Kidney (tissue), 14 donors: ENCODE data around the gene TYW3. TPM values are rescaled to one million over a fixed set of nuclear protein-coding genes. Genes with fewer than 3 reads are reported as not detected.

ENCODE experiments used
- DNase-seq, 5 donors: peaks; one replicate each; pipeline ENCODE4 v3.0.0-alpha.2; 2013 to 2020
- FAIRE-seq: peaks from 2 replicates; lab custom pipeline; 2012; peaks lifted over from hg19 to GRCh38; lab: Jason Lieb, UNC
- H3K27ac ChIP-seq, 2 donors: one replicate each; pipeline ENCODE4 v1.7.0; 2013; ENCODE audit warnings: low read depth in 2 of 2, low read length in 2 of 2, inconsistent platforms in 1 of 2
- H3K27me3 ChIP-seq: one replicate; pipeline ENCODE4 v1.7.1; 2013; ENCODE audit warnings: low read length, inconsistent platforms; ENCODE audit not compliant: control insufficient read depth, insufficient read depth
- H3K36me3 ChIP-seq, 3 donors: one replicate each; pipeline versions ENCODE4 v1.7.0 to v1.7.1; 2013; ENCODE audit warnings: low read length in 3 of 3, control low read depth in 1 of 3, inconsistent platforms in 1 of 3; ENCODE audit not compliant: insufficient read depth in 3 of 3, control insufficient read depth in 2 of 3
- H3K4me1 ChIP-seq, 3 donors: one replicate each; pipeline versions ENCODE4 v1.7.0 to v1.7.1; 2013; ENCODE audit warnings: low read length in 3 of 3, inconsistent platforms in 1 of 3, low read depth in 1 of 3; ENCODE audit not compliant: control insufficient read depth in 2 of 3, insufficient read depth in 2 of 3
- H3K4me3 ChIP-seq, 3 donors: one replicate each; pipeline versions ENCODE4 v1.7.0 to v1.8.1; 2013; ENCODE audit warnings: low read length in 3 of 3, control low read depth in 1 of 3, inconsistent platforms in 1 of 3
- H3K9ac ChIP-seq, 3 donors: one replicate each; pipeline versions ENCODE4 v1.7.0 to v1.7.1; 2013; ENCODE audit warnings: low read length in 3 of 3, control low read depth in 1 of 3, inconsistent platforms in 1 of 3
- H3K9me3 ChIP-seq, 3 donors: one replicate each; pipeline versions ENCODE4 v1.7.0 to v1.7.1; 2013; ENCODE audit warnings: low read length in 3 of 3, control low read depth in 1 of 3, inconsistent platforms in 1 of 3; ENCODE audit not compliant: control insufficient read depth in 2 of 3, insufficient read depth in 1 of 3
- CTCF ChIP-seq: IDR thresholded peaks from 3 replicates; pipeline ENCODE4 v1.5.1; 2012; ENCODE audit warnings: mild to moderate bottlenecking, moderate library complexity, borderline replicate concordance; ENCODE audit not compliant: insufficient read depth; ENCODE audit errors: extremely low read depth
- intact Hi-C: fragments of 100-400 bp; cut with DNase I; formaldehyde crosslinking; loops from one replicate; pipeline ENCODE4 v1.11.1; 2022
- polyA plus RNA-seq: library from polyadenylated mRNA; stranded (reverse); fragments of 350-450 nt; fragmentation: Illumina TruSeq; extraction: RNeasy Lipid Tissue Mini Kit (QIAGEN cat#74804); gene quantifications from one replicate; pipeline ENCODE4 v1.2.3, GENCODE V29; 2014; ENCODE audit warnings: low read depth, low replicate concordance; ENCODE audit not compliant: insufficient read depth
- total RNA-seq: library from RNA; stranded (reverse); fragmentation: NEBNext Ultra II Directional; extraction: Animal tissue kit (Norgen Biotek cat#: 25700); gene quantifications from one replicate; pipeline ENCODE4 v1.2.1, GENCODE V29; 2021
- donor health status: control.
- donor health status: control.
- donor health status: control.
- donor health status: control.
- donor health status: control.
- donor health status: DM: yes; HTN: yes; CAD: no.
- donor health status: Normal renal cell carcinoma (clear cell type).

Gene TYW3
- total and polyA plus RNA-seq, 2 donors from 2014 or later: 17.1 to 22.1 TPM

- no peak overlapping the region for H3K9ac ChIP-seq
- H3K36me3 ChIP-seq: no peaks in the 10 kb centered on the region
- H3K9me3 ChIP-seq: no peaks in the 10 kb centered on the region
- no peak for TF ChIP-seq CTCF
- DNase-seq (no peak), FAIRE-seq (no peak)
- no peak overlapping the region for H3K27ac ChIP-seq
- intact Hi-C loops: no loop called here
- no peaks in the 10 kb centered on the region for H3K27me3 ChIP-seq
- no peak overlapping the region for H3K4me3 ChIP-seq
- no peaks in the 10 kb centered on the region for H3K4me1 ChIP-seq
Measured at GRCh38 chr1:74791491-74791890, 58.5 kb downstream of the TYW3 start.

DNA sequence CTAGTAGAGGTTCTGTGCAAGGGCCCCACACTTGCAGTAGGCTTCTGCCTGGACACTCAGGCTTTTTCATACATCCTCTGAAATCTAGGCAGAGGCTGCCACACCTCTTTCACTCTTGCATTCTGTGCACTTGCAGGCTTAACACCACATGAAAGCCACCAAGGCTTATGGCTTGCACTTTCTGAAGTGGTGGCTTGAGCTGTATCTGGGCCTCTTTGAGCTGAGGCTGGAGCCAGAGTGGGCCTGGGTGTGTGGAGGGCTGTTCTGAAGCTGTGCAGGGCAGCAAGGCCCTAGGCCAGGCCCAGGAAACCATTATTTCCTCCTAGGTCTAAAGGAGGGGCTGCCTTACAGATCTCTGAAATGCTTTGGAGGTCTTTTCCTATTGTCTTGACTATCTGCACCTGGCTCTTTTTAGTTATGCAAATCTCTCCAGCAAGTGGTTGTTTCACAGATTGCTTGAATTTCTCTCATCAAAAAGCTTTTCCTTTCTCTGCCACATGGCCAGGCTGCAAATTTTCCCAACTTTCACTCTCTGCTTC is 66.2 kb downstream of the TYW3 start:
- no peaks in the 10 kb centered on the region for H3K36me3 ChIP-seq
- H3K27ac ChIP-seq: no peak overlapping the region
- DNase-seq: no peak
- H3K4me3 ChIP-seq: no peak overlapping the region
- TF ChIP-seq CTCF: no peak
- H3K9ac ChIP-seq: no peak overlapping the region
- H3K4me1 ChIP-seq: no peaks in the 10 kb centered on the region
- no peaks in the 10 kb centered on the region for H3K9me3 ChIP-seq
- no peaks in the 10 kb centered on the region for H3K27me3 ChIP-seq
- intact Hi-C loops: no loop called here
- no peak for FAIRE-seq

- no peaks in the 10 kb centered on the region for H3K4me1 ChIP-seq
- intact Hi-C loops: no loop called here
- H3K9ac ChIP-seq: no peak overlapping the region
- H3K27me3 ChIP-seq: no peaks in the 10 kb centered on the region
- no peak overlapping the region for H3K4me3 ChIP-seq
- no peak overlapping the region for H3K27ac ChIP-seq
- no peaks in the 10 kb centered on the region for H3K36me3 ChIP-seq
- peaks cover 0 to 3% (median 0%) of the 10 kb centered on the region in 3 donors for H3K9me3 ChIP-seq
- no peak for TF ChIP-seq CTCF
- DNase-seq: no peak
- FAIRE-seq: no peak
Measured at GRCh38 chr1:74811436-74812179, 78.7 kb downstream of the TYW3 start.

- intact Hi-C loops: no loop called here
- Histone ChIP-seq H3K36me3 (no peaks in the 10 kb centered on the region), H3K9me3 (peaks cover 0 to 3% (median 0%) of the 10 kb centered on the region in 3 donors), H3K27me3 (no peaks in the 10 kb centered on the region), H3K27ac (no peak overlapping the region), H3K4me3 (no peak overlapping the region), H3K4me1 (no peaks in the 10 kb centered on the region), H3K9ac (no peak overlapping the region)
- TF ChIP-seq CTCF: no peak
- DNase-seq (no peak), FAIRE-seq (no peak)
Measured at GRCh38 chr1:74812180-74812541, 79.2 kb downstream of the TYW3 start.
